Astrocyte (in vitro differentiated cells and primary cell): Measurements from ENCODE around the gene HSF2BP. TPM values are rescaled to one million over a fixed set of nuclear protein-coding genes. Genes with fewer than 3 reads are reported as not detected.

Experiments used
- DNase-seq: peaks from one replicate; pipeline ENCODE4 v3.0.0-alpha.2; 2010; ENCODE audit warnings: low read depth
- FAIRE-seq: peaks from 2 replicates; lab custom pipeline; 2011; peaks lifted over from hg19 to GRCh38; lab: Jason Lieb, UNC
- H2AFZ ChIP-seq: 2 replicates; pipeline ENCODE4 v1.6.0; 2012; ENCODE audit warnings: low read depth, low read length, inconsistent platforms
- H3K27ac ChIP-seq: 2 replicates; pipeline ENCODE4 v1.5.1; 2011; ENCODE audit warnings: low read depth, low read length, inconsistent platforms
- H3K27me3 ChIP-seq: 2 replicates; pipeline ENCODE4 v1.6.0; 2011; ENCODE audit warnings: low read length, inconsistent platforms; ENCODE audit not compliant: insufficient read depth
- H3K36me3 ChIP-seq: 2 replicates; pipeline ENCODE4 v1.5.1; 2011; ENCODE audit warnings: low read length, inconsistent platforms; ENCODE audit not compliant: insufficient read depth
- H3K4me1 ChIP-seq: 2 replicates; pipeline ENCODE4 v1.5.1; 2011; ENCODE audit warnings: low read length, inconsistent platforms; ENCODE audit not compliant: insufficient read depth
- H3K4me2 ChIP-seq: 2 replicates; pipeline ENCODE4 v1.6.0; 2012; ENCODE audit warnings: low read length, inconsistent platforms
- H3K4me3 ChIP-seq: 2 replicates; pipeline ENCODE4 v1.5.1; 2011; ENCODE audit warnings: low read depth, mild to moderate bottlenecking, low read length, inconsistent platforms; ENCODE audit not compliant: insufficient read depth
- H3K79me2 ChIP-seq: 2 replicates; pipeline ENCODE4 v1.6.0; 2012; ENCODE audit warnings: mild to moderate bottlenecking, low read length, inconsistent platforms; ENCODE audit not compliant: insufficient read depth
- H3K9ac ChIP-seq: 2 replicates; pipeline ENCODE4 v1.6.0; 2012; ENCODE audit warnings: mild to moderate bottlenecking, low read length, inconsistent platforms
- H3K9me3 ChIP-seq: 2 replicates; pipeline ENCODE4 v1.5.1; 2012; ENCODE audit warnings: low read depth, mild to moderate bottlenecking, low read length, inconsistent platforms; ENCODE audit not compliant: insufficient read depth
- H4K20me1 ChIP-seq: 2 replicates; pipeline ENCODE4 v1.6.0; 2012; ENCODE audit warnings: low read length, inconsistent platforms; ENCODE audit not compliant: insufficient read depth
- H3K27ac Mint-ChIP-seq: one replicate; pipeline ENCODE4 v1.8.0; 2021; ENCODE audit warnings: mild to moderate bottlenecking, mixed read lengths; ENCODE audit not compliant: unreplicated experiment
- H3K27me3 Mint-ChIP-seq: one replicate; pipeline ENCODE4 v1.8.0; 2021; ENCODE audit warnings: low read depth, mixed read lengths; ENCODE audit not compliant: unreplicated experiment
- H3K36me3 Mint-ChIP-seq: one replicate; pipeline ENCODE4 v1.8.0; 2021; ENCODE audit warnings: low read depth, mixed read lengths; ENCODE audit not compliant: unreplicated experiment
- H3K4me1 Mint-ChIP-seq: one replicate; pipeline ENCODE4 v1.8.0; 2021; ENCODE audit warnings: low read depth, mixed read lengths; ENCODE audit not compliant: unreplicated experiment
- H3K4me3 Mint-ChIP-seq: one replicate; pipeline ENCODE4 v1.8.0; 2021; ENCODE audit warnings: mild to moderate bottlenecking, moderate library complexity, mixed read lengths; ENCODE audit not compliant: unreplicated experiment
- H3K9me3 Mint-ChIP-seq: one replicate; pipeline ENCODE4 v1.8.0; 2021; ENCODE audit warnings: mild to moderate bottlenecking, mixed read lengths; ENCODE audit not compliant: unreplicated experiment
- CTCF ChIP-seq: IDR thresholded peaks from 2 replicates; pipeline ENCODE4 v1.5.1; 2011; ENCODE audit warnings: low read depth, mild to moderate bottlenecking, inconsistent platforms, low read length, moderate library complexity; ENCODE audit not compliant: insufficient read depth
- EZH2 ChIP-seq: IDR thresholded peaks from 2 replicates; pipeline ENCODE4 v1.6.1; 2012; ENCODE audit warnings: mild to moderate bottlenecking, low read length, inconsistent platforms; ENCODE audit not compliant: insufficient read depth
- total RNA-seq: library from RNA; stranded (reverse); gene quantifications from 2 replicates; pipeline ENCODE4 v1.2.1, GENCODE V29; 2021

The HSF2BP gene
- total RNA-seq, 1 donor from 2014 or later, result 3.2 TPM

- Histone ChIP-seq H3K9ac (no peak overlapping the region), H4K20me1 (peaks cover 69% of the 10 kb centered on the region), H3K4me2 (no peak overlapping the region), H2AFZ (no peak overlapping the region), H3K4me1 (peaks cover 3% of the 10 kb centered on the region), H3K27ac (no peak overlapping the region), H3K4me3 (no peak overlapping the region), H3K9me3 (no peaks in the 10 kb centered on the region), H3K27me3 (no peaks in the 10 kb centered on the region), H3K36me3 (peaks cover 7% of the 10 kb centered on the region), H3K79me2 (peaks cover 90% of the 10 kb centered on the region)
- H3K4me3 Mint-ChIP-seq, result no peak overlapping the region
- H3K36me3 Mint-ChIP-seq, result peaks cover 18% of the 10 kb centered on the region
- H3K9me3 Mint-ChIP-seq, result no peaks in the 10 kb centered on the region
- FAIRE-seq (no peak), DNase-seq (no peak)
- peaks cover 10% of the 10 kb centered on the region for H3K4me1 Mint-ChIP-seq
- H3K27me3 Mint-ChIP-seq, result no peaks in the 10 kb centered on the region
- no peak overlapping the region for H3K27ac Mint-ChIP-seq
- no peak for TF ChIP-seq CTCF
- TF ChIP-seq EZH2, result no peak
Measured at GRCh38 chr21:43665879-43666278, 6.6 kb upstream of the HSF2BP start.

GRCh38 chr21:43664358-43664757 is 5.1 kb upstream of the HSF2BP start:
- Mint-ChIP-seq H3K36me3 (peaks cover 16% of the 10 kb centered on the region), H3K9me3 (no peaks in the 10 kb centered on the region), H3K4me1 (peaks cover 14% of the 10 kb centered on the region), H3K27ac (no peak overlapping the region), H3K27me3 (no peaks in the 10 kb centered on the region), H3K4me3 (no peak overlapping the region)
- H3K36me3 ChIP-seq, result peaks cover 6% of the 10 kb centered on the region
- H3K9me3 ChIP-seq, result no peaks in the 10 kb centered on the region
- no peak overlapping the region for H3K9ac ChIP-seq
- no peak overlapping the region for H3K4me2 ChIP-seq
- no peak overlapping the region for H2AFZ ChIP-seq
- FAIRE-seq (no peak), DNase-seq (no peak)
- peaks cover 93% of the 10 kb centered on the region for H3K79me2 ChIP-seq
- peaks cover 7% of the 10 kb centered on the region for H3K4me1 ChIP-seq
- H4K20me1 ChIP-seq, result peaks cover 55% of the 10 kb centered on the region
- TF ChIP-seq CTCF, result no peak
- TF ChIP-seq EZH2, result no peak
- no peaks in the 10 kb centered on the region for H3K27me3 ChIP-seq
- H3K4me3 ChIP-seq, result no peak overlapping the region
- no peak overlapping the region for H3K27ac ChIP-seq

- Histone ChIP-seq H3K9me3 (no peaks in the 10 kb centered on the region), H3K4me2 (no peak overlapping the region), H4K20me1 (peaks cover 43% of the 10 kb centered on the region), H3K4me3 (no peak overlapping the region), H3K4me1 (peaks cover 7% of the 10 kb centered on the region), H3K9ac (no peak overlapping the region), H3K27me3 (no peaks in the 10 kb centered on the region), H2AFZ (no peak overlapping the region), H3K36me3 (peaks cover 6% of the 10 kb centered on the region), H3K79me2 (peaks cover 80% of the 10 kb centered on the region), H3K27ac (no peak overlapping the region)
- TF ChIP-seq CTCF (no peak), EZH2 (no peak)
- Mint-ChIP-seq H3K4me3 (no peak overlapping the region), H3K4me1 (peaks cover 14% of the 10 kb centered on the region), H3K9me3 (no peaks in the 10 kb centered on the region), H3K27me3 (no peaks in the 10 kb centered on the region), H3K27ac (no peak overlapping the region), H3K36me3 (peaks cover 14% of the 10 kb centered on the region)
- DNase-seq, result no peak
- FAIRE-seq, result no peak
Measured at GRCh38 chr21:43663033-43663432, 3.7 kb upstream of the HSF2BP start.
